ENCODE measurements around the gene TMTC4. TPM values are rescaled to one million over a fixed set of nuclear protein-coding genes. Genes with fewer than 3 reads are reported as not detected.

Gene TMTC4
- total and polyA plus RNA-seq, 10 of the 15 experiments (the other 5 are each of a cell fraction or from before 2014, with no cell fraction given): 3.3 to 24.6 (median 14.5) TPM

GRCh38 chr13:100673713-100674571, 653 bp downstream of the TMTC4 start:
- intact Hi-C loops (cut with micrococcal nuclease; ENCODE audit: unreplicated experiment): loop anchor here (5.0 kb wide), 1 partner anchor 1172 kb away; the partner anchor contains the start of gene TM9SF2
- under 1% methylated on average over 63 of the region's 86 CpGs for WGBS (ENCODE audit: insufficient coverage, insufficient replicate concordance, low lambda C conversion rate, missing lambda C conversion rate)
- CTCF ChIA-PET: interaction anchor here (0.6 to 1.4 kb wide), 2 partner anchors 48 to 161 kb away, joined by 3 read pairs; no protein-coding TSS in a partner anchor
- Histone ChIP-seq H3K4me2 (ENCODE audit: control insufficient read depth, insufficient read depth) (peak overlapping the region; percentile 75), H3K27ac (ENCODE audit: control insufficient read depth, insufficient read depth) (peak overlapping the region; percentile 69), H3K36me3 (ENCODE audit: control insufficient read depth in 2 of 2, insufficient read depth in 2 of 2, low read length in 1 of 2) (no peaks in the 10 kb centered on the region), H3K4me1 (ENCODE audit: control insufficient read depth, insufficient read depth, low read length) (peaks cover 5% of the 10 kb centered on the region), H3K9me3 (replicated peaks; ENCODE audit: control insufficient read depth, insufficient read depth, low read length) (no peaks in the 10 kb centered on the region), H3K9ac (ENCODE audit: control insufficient read depth, insufficient read depth, low read length) (peak overlapping the region; percentile 33), H3K79me2 (ENCODE audit: control insufficient read depth, insufficient read depth, low read length) (peaks cover 15% of the 10 kb centered on the region), H3K27me3 (replicated peaks in 1 of 2; ENCODE audit: control insufficient read depth in 2 of 2, insufficient read depth in 2 of 2, low read length in 1 of 2) (no peaks in the 10 kb centered on the region), H2AFZ (ENCODE audit: control insufficient read depth, low read depth, low read length) (peak overlapping the region; percentile 61), H3K4me3 (peak overlapping the region; percentile 81), H4K20me1 (ENCODE audit: control insufficient read depth, insufficient read depth) (no peaks in the 10 kb centered on the region)
- DNase-seq (ENCODE audit: low read depth, low spot score) (no peak), FAIRE-seq (no peak), ATAC-seq (peak; percentile 26)
- in situ Hi-C loops (cut with MboI): no loop called here
- BruUV-seq (replicated peaks): no TSS peak
- RAD21 ChIA-PET (ENCODE audit: unreplicated experiment): no interaction called here
- POLR2A ChIA-PET: no interaction called here
- SMC1A ChIA-PET (ENCODE audit: uncharacterized antibody, unreplicated experiment): no interaction called here
- TF ChIP-seq HDAC6 (IDR thresholded peaks at IDR 0.05; ENCODE audit: unreplicated experiment) (no peak), SUPT20H (IDR thresholded peaks at IDR 0.05; ENCODE audit: borderline replicate concordance, control insufficient read depth, low read depth, low read length) (no peak), TAF1 (IDR thresholded peaks at IDR 0.05; ENCODE audit: borderline replicate concordance, low read depth, low read length) (0 out of 2 replicates have a peak, but pooled peaks have one; percentile 17), RUNX3 (IDR thresholded peaks at IDR 0.05; ENCODE audit: low read length) (peak; percentile 74), MEF2B (IDR thresholded peaks at IDR 0.05; ENCODE audit: partially characterized antibody, poor library complexity, severe bottlenecking) (no peak), YY1 (IDR thresholded peaks at IDR 0.05; ENCODE audit: low read depth, low read length) (0 out of 2 replicates have a peak, but pooled peaks have one; percentile 30), ZNF217 (IDR thresholded peaks at IDR 0.05) (no peak), SMAD1 (IDR thresholded peaks at IDR 0.05; ENCODE audit: low read depth, partially characterized antibody) (no peak), IKZF2 (IDR thresholded peaks at IDR 0.05) (0 out of 4 replicates have a peak, but pooled peaks of 1 of the 2 experiments have one; percentile 15), NBN (IDR thresholded peaks at IDR 0.05) (no peak), CHD1 (IDR thresholded peaks at IDR 0.05; ENCODE audit: low read depth, low read length) (no peak), MTA2 (IDR thresholded peaks at IDR 0.05; ENCODE audit: low read depth) (no peak), IKZF1 (conservative IDR thresholded peaks at IDR 0.05) (0 out of 2 replicates have a peak, but pooled peaks have one; percentile 25), IRF4 (IDR thresholded peaks at IDR 0.05; ENCODE audit: low read depth, low read length) (0 out of 2 replicates have a peak, but pooled peaks have one; percentile 16), ZSCAN29 (IDR thresholded peaks at IDR 0.05) (no peak), NKRF (conservative IDR thresholded peaks at IDR 0.05) (peak; percentile 15; the same call in 1 of the 2 replicates), MYC (IDR thresholded peaks at IDR 0.05; ENCODE audit: insufficient read depth, insufficient read length, insufficient replicate concordance, low read length, severe bottlenecking) (no peak), SPI1 (IDR thresholded peaks at IDR 0.05; ENCODE audit: borderline replicate concordance, insufficient read depth, low read depth, low read length) (peak; percentile 12; the same call in 1 of the 2 replicates), JUNB (IDR thresholded peaks at IDR 0.05) (peak; percentile 34; the same call in 1 of the 2 replicates)
